Subcutaneous abdominal adipose tissue (tissue), 5 donors: ENCODE measurements around the gene COX19.

ENCODE experiments used
- H3K27ac ChIP-seq: one replicate; pipeline ENCODE4 v1.7.0; 2013; ENCODE audit warnings: low read depth, mild to moderate bottlenecking, inconsistent platforms, low read length, moderate library complexity
- H3K27me3 ChIP-seq, 5 donors: one replicate each; pipeline ENCODE4 v1.7.0; 2013; ENCODE audit warnings: low read length in 5 of 5, inconsistent platforms in 1 of 5; ENCODE audit not compliant: control insufficient read depth in 5 of 5, insufficient read depth in 4 of 5
- H3K36me3 ChIP-seq, 5 donors: one replicate each; pipeline ENCODE4 v1.7.0; 2013; ENCODE audit warnings: low read length in 5 of 5; ENCODE audit not compliant: control insufficient read depth in 5 of 5, insufficient read depth in 5 of 5
- H3K4me1 ChIP-seq, 5 donors: one replicate each; pipeline ENCODE4 v1.7.0; 2013; ENCODE audit warnings: low read length in 5 of 5, mild to moderate bottlenecking in 3 of 5, moderate library complexity in 1 of 5; ENCODE audit not compliant: control insufficient read depth in 5 of 5, insufficient read depth in 5 of 5
- H3K4me3 ChIP-seq, 5 donors: one replicate each; pipeline ENCODE4 v1.7.0; 2013; ENCODE audit warnings: low read length in 5 of 5, low read depth in 1 of 5
- H3K9ac ChIP-seq, 5 donors: one replicate each; pipeline ENCODE4 v1.7.0; 2013; ENCODE audit warnings: low read length in 5 of 5, mild to moderate bottlenecking in 4 of 5, moderate library complexity in 3 of 5
- H3K9me3 ChIP-seq, 5 donors: one replicate each; pipeline ENCODE4 v1.7.0; 2013; ENCODE audit warnings: low read length in 5 of 5; ENCODE audit not compliant: control insufficient read depth in 5 of 5
- donor health status: healthy.
- donor health status: healthy.
- donor health status: healthy.
- donor health status: healthy.
- donor health status: healthy.

Gene COX19

DNA sequence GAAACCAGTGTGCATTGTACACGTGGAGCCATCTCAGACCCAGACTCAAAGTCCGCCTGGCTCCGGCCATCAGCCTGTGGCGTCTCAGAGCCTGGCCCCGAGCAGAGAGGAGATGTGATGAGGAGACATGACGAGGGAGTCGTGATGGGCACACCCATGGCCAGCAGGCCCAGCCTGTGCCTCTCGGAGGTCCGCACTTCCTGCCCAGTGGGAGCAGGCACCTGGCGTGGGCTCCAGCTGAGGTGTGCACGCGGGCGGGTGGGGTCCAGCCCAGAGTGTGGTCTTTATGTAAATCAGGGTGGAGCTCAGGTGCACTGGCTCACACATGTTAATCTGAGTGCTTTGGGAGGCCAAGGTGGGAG lies 43.0 kb upstream of the COX19 start:
- Histone ChIP-seq H3K9me3 (no peaks in the 10 kb centered on the region), H3K4me1 (peaks cover 0 to 10% (median 0%) of the 10 kb centered on the region in 5 donors), H3K27ac (no peak overlapping the region), H3K27me3 (no peaks in the 10 kb centered on the region), H3K4me3 (no peak overlapping the region), H3K9ac (no peak overlapping the region), H3K36me3 (peaks cover 0 to 39% (median 11%) of the 10 kb centered on the region in 5 donors)

DNA sequence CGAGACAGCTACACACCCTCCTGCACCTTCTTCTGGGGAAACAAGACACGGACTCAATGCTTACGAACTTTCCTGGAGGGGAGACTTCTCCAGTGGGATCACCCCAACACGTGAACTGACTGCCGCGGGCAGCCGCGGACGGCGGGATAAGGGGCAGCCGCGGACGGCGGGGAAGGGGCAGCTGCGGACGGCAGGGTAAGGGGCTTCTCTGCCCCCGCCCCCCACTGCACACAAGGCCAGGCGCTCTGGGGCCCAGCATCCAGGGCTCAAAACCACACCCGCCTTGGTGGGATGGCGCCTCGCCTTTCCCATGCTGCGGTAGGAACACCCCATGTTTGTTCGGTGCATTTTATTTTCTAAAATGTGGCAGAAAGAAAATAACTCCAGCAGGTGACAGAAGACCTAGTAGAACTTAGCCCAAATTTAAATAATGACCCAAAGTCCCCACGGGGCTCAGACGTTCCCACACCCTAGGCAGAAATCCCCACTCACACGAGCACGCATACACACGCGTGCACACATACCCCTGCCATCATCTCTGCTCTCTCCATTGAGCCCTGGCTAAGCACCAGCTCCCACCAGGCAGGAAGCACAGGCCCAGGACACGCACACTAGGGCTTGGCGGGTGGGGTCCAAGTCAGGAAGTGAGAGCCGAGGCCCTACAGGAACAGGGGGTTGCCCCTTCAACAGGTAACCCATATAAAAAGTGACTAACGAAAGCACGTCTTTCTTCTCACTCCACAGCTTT lies 42.4 kb upstream of the COX19 start:
- Histone ChIP-seq H3K27me3 (no peaks in the 10 kb centered on the region), H3K36me3 (peaks cover 0 to 38% (median 9%) of the 10 kb centered on the region in 5 donors), H3K9ac (no peak overlapping the region)

DNA sequence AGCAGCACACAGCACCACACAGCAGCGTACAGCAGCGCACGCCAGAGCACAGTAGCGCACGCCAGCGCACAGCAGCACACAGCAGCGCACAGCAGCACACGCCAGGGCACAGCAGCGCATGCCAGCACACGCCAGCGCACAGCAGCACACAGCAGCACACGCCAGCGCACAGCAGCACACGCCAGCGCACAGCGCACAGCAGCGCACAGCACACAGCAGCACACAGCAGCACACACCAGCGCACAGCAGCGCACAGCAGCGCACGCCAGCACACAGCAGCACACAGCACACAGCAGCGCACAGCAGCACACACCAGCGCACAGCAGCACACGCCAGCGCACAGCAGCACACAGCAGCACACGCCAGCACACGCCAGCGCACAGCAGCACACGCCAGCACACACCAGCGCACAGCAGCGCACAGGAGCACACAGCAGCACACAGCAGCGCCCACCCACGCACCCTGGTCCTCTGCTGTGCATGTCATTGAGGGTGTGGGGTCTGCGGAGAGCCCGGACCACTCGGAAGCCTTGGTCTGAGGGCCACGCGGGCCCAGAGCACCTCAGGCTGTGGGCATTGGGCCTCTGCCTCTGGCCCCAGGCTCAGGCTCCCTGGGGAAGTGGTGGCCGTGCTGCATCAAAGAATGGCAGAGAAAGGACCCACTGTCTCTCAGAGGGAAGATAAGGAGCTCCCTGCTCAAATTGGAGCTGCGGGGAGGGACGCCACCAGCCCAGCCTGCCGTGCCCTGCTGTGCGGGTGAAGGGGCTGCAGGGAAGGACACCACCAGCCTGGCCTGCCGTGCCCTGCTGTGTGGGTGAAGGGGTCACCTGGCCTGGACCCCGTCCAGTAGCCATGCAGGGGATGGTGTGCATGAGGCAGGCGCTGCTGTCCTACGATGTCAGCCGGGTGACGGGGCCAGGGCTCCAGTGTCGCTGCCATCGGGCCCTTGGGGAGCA lies 41.5 kb upstream of the COX19 start:
- peaks cover 0 to 36% (median 9%) of the 10 kb centered on the region in 5 donors for H3K36me3 ChIP-seq
- H3K4me3 ChIP-seq, result no peak overlapping the region
- H3K27ac ChIP-seq, result no peak overlapping the region
- no peaks in the 10 kb centered on the region for H3K27me3 ChIP-seq
- H3K9ac ChIP-seq, result no peak overlapping the region
- H3K9me3 ChIP-seq, result no peaks in the 10 kb centered on the region
- H3K4me1 ChIP-seq, result peaks cover 0 to 17% (median 0%) of the 10 kb centered on the region in 5 donors

More for the DNA sequence above, 42.4 kb upstream of the COX19 start:
- Histone ChIP-seq H3K4me3 (no peak overlapping the region), H3K27ac (no peak overlapping the region), H3K4me1 (peaks cover 0 to 10% (median 0%) of the 10 kb centered on the region in 5 donors), H3K9me3 (no peaks in the 10 kb centered on the region)

GRCh38 chr7:1015196-1016121 lies 40.1 kb upstream of the COX19 start:
- Histone ChIP-seq H3K27me3 (no peaks in the 10 kb centered on the region), H3K36me3 (peaks cover 0 to 22% (median 8%) of the 10 kb centered on the region in 5 donors), H3K9ac (no peak overlapping the region), H3K9me3 (no peaks in the 10 kb centered on the region), H3K27ac (no peak overlapping the region), H3K4me1 (peaks cover 0 to 17% (median 0%) of the 10 kb centered on the region in 5 donors), H3K4me3 (no peak overlapping the region)

- Histone ChIP-seq H3K9me3 (no peaks in the 10 kb centered on the region), H3K4me3 (no peak overlapping the region), H3K4me1 (peaks cover 0 to 17% (median 0%) of the 10 kb centered on the region in 5 donors), H3K36me3 (peaks cover 0 to 22% (median 13%) of the 10 kb centered on the region in 5 donors), H3K27me3 (no peaks in the 10 kb centered on the region), H3K9ac (no peak overlapping the region), H3K27ac (no peak overlapping the region)
These were observed 39.3 kb upstream of the COX19 start for GRCh38 chr7:1014681-1015080.

DNA sequence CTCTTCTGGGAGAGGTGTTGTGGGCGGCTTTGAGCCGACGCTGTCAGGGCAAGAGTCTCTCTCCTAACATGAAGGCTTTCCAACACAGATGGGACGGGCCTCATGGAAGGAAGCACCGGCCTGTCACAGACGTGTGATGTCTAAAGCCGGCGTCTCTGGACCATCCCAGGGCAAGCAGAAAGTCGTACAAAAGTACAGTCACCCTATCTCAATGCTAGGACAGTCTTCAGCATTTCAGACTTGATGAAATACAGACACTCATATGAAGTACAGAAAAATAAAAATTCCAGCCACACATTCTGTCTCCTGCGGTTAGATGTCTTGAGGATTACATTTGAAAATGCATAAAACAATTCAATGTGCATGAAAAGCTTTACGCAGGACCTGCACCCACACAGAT lies 38.2 kb upstream of the COX19 start:
- Histone ChIP-seq H3K27ac (no peak overlapping the region), H3K4me1 (peaks cover 0 to 17% (median 0%) of the 10 kb centered on the region in 5 donors), H3K4me3 (no peak overlapping the region), H3K9me3 (no peaks in the 10 kb centered on the region), H3K9ac (no peak overlapping the region), H3K27me3 (no peaks in the 10 kb centered on the region), H3K36me3 (peaks cover 0 to 28% (median 23%) of the 10 kb centered on the region in 5 donors)

DNA sequence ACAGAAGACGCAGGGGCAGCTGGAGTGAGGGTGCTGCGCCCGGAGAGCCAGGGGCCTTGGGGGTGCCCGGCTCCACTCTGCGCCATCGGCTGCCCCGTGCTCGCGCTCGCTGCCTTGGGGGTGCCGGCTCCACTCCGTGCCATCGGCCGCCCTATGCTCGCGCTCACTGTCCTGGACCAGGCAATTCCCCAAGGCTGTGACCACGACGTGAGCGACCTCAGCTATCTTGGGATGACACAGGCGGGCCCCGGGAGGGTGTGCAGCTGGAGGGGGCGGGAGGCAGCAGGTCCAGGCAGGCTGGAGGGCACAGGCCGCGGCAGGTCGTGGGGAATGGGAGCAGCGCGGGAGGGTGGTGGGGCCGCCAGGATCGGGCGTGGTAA lies 37.4 kb upstream of the COX19 start:
- H3K4me1 ChIP-seq, result peaks cover 0 to 17% (median 0%) of the 10 kb centered on the region in 5 donors
- H3K9ac ChIP-seq, result no peak overlapping the region
- H3K27me3 ChIP-seq, result no peaks in the 10 kb centered on the region
- no peak overlapping the region for H3K4me3 ChIP-seq
- no peak overlapping the region for H3K27ac ChIP-seq
- H3K36me3 ChIP-seq, result peaks cover 0 to 29% (median 22%) of the 10 kb centered on the region in 5 donors
- H3K9me3 ChIP-seq, result no peaks in the 10 kb centered on the region

GRCh38 chr7:1012004-1012715 lies 36.8 kb upstream of the COX19 start:
- Histone ChIP-seq H3K9ac (no peak overlapping the region), H3K36me3 (peaks cover 0 to 32% (median 26%) of the 10 kb centered on the region in 5 donors), H3K4me3 (no peak overlapping the region), H3K4me1 (peaks cover 0 to 17% (median 0%) of the 10 kb centered on the region in 5 donors), H3K27me3 (no peaks in the 10 kb centered on the region), H3K27ac (no peak overlapping the region), H3K9me3 (no peaks in the 10 kb centered on the region)
